Measurements from ENCODE around the gene LHFPL6.

The LHFPL6 gene

GRCh38 chr13:39369161-39369890, 233.7 kb downstream of the LHFPL6 start:
- TF ChIP-seq CTCF (IDR thresholded peaks at IDR 0.05; ENCODE audit: insufficient read depth, low read depth, low read length, missing control alignments), result no peak
- no peak for DNase-seq (ENCODE audit: low read depth)
- no peak overlapping the region for H3K4me3 ChIP-seq (ENCODE audit: low read length)

- no peak for TF ChIP-seq CTCF (IDR thresholded peaks at IDR 0.05; ENCODE audit: insufficient read depth, low read depth, low read length, missing control alignments)
- DNase-seq (ENCODE audit: low read depth), result no peak
- no peak overlapping the region for H3K4me3 ChIP-seq (ENCODE audit: low read length)
Observed at GRCh38 chr13:39365879-39366278, 237.1 kb downstream of the LHFPL6 start.

- H3K4me3 ChIP-seq (ENCODE audit: low read length), result no peak overlapping the region
- TF ChIP-seq CTCF (IDR thresholded peaks at IDR 0.05; ENCODE audit: insufficient read depth, low read depth, low read length, missing control alignments), result no peak
- peak; percentile 77 for DNase-seq (ENCODE audit: low read depth)
Observed at GRCh38 chr13:39364947-39365468, 238.0 kb downstream of the LHFPL6 start.

GRCh38 chr13:39363382-39363772, 239.6 kb downstream of the LHFPL6 start:
- no peak for DNase-seq (ENCODE audit: low read depth)
- TF ChIP-seq CTCF (IDR thresholded peaks at IDR 0.05; ENCODE audit: insufficient read depth, low read depth, low read length, missing control alignments), result no peak

GRCh38 chr13:39362652-39363381, 240.2 kb downstream of the LHFPL6 start:
- H3K4me3 ChIP-seq (ENCODE audit: low read length), result no peak overlapping the region
- no peak for TF ChIP-seq CTCF (IDR thresholded peaks at IDR 0.05; ENCODE audit: insufficient read depth, low read depth, low read length, missing control alignments)
- DNase-seq (ENCODE audit: low read depth), result peak; percentile 45

More at GRCh38 chr13:39363382-39363772, 239.6 kb downstream of the LHFPL6 start:
- H3K4me3 ChIP-seq (ENCODE audit: low read length), result no peak overlapping the region

- TF ChIP-seq CTCF (IDR thresholded peaks at IDR 0.05; ENCODE audit: insufficient read depth, low read depth, low read length, missing control alignments), result no peak
- H3K4me3 ChIP-seq (ENCODE audit: low read length), result no peak overlapping the region
- peak; percentile 86 for DNase-seq (ENCODE audit: low read depth)
Observed at GRCh38 chr13:39353988-39354387, 249.0 kb downstream of the LHFPL6 start.
